ENCODE data around the gene NLK.

DNA sequence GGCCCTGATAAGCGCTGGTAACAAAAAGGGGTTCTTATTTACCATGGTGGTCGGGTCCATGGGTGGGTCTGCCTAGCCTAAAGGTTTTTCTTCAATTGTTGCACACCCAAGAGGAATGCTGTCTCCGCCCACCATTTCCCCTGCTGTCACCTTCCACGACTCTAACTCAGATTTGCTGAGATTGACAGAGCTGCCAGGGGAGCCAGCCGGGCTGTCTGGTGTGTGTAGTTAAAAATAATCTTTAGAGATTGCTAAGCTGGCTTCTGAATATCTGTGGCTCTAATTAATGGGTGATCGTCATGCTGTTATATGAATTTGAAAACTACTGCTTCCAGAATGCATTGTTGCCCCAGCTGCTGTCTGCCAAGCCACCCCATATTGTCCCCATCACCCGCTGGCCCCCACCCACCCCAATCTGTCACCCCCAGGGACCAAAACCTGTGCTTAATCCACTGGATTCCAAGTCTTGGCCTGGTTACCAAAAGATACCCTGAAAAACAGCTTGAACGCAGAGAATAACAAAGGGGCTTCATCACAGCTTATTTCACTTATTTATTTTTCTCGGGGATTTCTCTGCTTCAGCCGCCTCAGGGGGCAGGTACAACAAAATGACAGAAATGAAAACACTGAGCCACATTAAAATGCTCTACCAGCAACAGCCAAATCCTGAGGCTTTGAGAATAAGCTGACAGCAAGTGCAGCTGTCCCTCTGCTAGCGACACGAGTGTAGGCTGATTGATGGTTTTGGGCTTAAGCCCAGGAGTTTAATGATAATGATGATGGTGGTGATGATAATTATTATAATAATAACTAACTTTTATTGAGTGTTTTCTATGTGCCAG, 46.1 kb upstream of the NLK start:
- TF ChIP-seq POLR2A (IDR thresholded peaks at IDR 0.05; ENCODE audit: low read depth, low read length) (no peak), TAF1 (IDR thresholded peaks at IDR 0.05; ENCODE audit: borderline replicate concordance, low read depth, low read length) (no peak)

Data from GM12892 (cell line).